Non-pigmented ciliary epithelial cell (primary cell): Measurements from ENCODE around the gene KCMF1.

Experiments
- DNase-seq: peaks from one replicate; pipeline ENCODE4 v3.0.0-alpha.2; 2010; ENCODE audit warnings: low read depth

KCMF1 gene

DNA sequence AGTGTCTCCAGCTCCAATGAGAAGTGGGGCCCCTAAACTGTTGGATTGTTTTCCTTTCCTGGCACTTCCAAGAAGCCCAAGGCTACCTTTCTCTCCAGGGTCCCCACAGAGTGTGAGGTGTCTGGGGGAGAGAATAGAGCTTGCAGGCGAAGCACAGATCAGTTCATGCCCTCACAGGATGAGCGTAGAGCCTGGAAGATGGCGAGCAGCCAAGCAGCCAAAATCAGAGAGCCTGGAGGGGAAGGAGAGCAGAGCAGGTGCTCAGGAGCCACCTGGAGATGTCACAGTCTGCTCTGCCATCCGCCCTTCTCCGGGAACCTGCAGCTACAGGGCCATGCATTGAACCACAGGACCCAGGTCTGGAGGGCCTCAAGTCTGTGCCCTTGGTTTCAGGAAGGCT lies 107.6 kb downstream of the KCMF1 start:
- no peak for DNase-seq

DNA sequence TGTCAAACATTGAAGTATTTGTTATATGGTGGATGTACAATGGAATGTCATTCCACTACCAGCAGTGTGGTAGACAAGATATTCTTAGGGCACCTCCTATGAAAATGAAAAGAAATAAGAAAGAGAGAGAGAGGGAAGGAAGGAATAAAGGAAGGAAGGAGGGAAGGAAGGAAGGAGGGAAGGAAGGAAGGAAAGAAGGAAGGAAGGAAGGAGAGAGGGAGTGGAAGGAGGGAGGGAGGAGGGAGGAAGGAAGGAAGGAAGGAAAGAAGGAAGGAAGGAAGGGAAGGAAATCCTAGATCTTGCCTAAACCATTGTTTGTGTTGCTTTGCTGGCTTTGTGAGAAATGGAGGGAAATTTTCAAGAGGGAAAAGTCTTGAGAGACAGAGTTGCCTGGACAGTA lies 112.1 kb downstream of the KCMF1 start:
- no peak for DNase-seq

DNA sequence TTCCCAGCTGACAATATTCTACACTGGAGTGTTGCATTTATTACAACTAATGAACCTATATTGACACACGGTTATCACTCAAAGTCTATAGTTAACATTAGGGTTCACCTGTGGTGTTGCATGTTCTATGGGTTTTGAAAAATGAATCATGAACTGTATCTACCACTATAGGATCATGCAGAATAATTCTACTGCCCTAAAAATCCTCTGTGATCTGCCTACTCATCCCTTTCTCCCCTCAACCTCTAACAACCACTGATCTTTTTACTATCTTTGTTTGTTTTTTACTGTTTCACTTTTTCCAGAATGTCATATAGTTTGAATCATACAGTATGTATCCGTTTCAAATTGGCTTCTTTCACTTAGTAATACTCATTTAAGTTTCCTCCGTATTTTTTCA lies 114.6 kb downstream of the KCMF1 start:
- no peak for DNase-seq

DNA sequence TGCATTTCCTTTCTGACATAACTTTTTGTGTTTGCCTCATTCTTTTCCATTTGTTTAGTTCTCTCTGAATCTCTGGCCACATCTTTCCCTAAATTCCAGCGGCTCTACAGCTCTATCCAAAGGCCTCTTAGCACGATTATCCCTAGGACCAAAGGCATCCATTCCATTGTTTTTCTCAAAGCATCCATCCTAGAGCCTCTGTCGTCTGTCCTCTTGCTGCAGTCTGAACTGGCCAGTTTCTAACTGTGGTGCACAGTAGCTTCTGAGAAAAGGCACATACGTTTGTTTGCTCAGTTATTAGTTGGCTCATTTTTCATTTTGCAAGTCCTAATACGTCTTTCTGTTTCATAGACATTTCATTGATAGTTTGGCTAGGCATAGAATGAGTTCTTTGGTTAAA lies 116.6 kb downstream of the KCMF1 start:
- no peak for DNase-seq

DNA sequence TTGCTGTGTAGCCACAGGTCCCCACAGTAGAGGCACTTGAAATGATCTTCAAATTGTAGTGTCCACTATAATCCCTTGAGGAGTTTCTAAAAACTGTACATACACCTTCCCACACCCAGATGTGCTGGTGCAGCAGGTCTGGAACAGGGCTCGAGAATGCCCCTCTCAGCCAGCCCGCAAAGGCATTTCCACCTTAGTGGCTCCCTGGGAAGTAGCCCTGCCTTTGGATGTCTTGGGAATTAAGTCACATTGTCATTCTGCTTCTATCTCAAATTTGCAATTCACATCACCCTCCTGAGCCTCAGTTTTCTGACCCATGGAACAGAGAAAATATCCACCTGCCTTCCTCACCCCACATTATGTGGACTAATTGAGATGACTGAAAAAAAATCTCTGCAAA lies 118.0 kb downstream of the KCMF1 start:
- DNase-seq: no peak

DNA sequence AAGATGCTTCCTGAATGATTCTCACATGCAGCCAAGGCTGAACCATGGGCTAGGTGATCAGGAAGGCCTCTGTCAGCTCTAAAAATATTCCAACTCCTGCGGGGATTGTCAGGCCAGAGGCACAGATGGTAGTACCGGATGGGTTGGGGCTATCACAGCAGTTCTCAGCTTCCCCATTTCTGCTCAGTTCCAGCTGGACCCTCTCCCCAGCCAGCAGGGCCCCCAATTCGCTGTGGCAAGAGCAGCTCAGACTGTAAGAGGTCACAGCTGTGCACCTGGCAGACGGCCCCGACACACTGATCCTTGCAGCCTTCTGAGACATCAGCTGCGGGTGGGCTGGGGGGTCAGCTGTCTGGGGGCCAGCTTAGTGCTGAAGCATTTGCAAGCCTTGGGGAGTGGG lies 118.6 kb downstream of the KCMF1 start:
- no peak for DNase-seq

DNA sequence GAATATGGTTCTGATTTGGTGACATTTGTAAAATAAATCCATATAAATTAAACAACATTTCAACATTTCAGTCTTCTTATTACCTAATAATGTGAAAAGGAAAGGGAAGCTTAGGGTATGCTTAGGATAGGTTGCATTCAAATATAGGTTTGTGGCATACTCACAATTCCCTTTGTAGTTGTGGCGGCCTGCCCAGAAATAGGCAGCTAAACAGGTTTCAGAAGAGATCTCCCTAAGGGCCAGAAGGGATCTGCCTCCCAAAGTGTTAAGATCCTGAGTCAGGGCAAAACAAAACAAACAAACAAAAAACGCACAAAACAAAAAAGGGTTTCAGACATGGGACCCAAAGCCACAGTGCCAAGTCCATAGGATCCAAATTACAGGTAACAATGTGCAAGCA lies 120.9 kb downstream of the KCMF1 start:
- no peak for DNase-seq

DNA sequence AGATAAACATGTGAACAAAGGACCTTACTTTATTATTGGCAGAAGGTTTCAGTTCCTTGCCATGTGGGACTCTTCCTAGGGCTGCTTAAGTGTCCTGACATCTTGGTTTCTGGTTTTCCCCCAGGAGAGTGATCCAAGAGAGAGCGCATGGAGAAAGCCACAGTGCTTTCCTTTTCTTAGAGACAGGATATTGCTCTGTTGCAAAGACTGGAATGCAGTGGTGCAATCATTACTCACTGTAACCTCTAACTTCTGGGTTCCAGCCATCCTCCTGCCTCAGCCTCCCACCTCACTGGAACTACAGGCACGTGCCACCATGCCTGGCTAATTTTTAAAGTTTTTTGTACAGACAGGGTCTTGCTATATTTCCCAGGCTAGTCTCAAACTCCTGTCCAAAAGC lies 124.1 kb downstream of the KCMF1 start:
- DNase-seq: no peak

DNA sequence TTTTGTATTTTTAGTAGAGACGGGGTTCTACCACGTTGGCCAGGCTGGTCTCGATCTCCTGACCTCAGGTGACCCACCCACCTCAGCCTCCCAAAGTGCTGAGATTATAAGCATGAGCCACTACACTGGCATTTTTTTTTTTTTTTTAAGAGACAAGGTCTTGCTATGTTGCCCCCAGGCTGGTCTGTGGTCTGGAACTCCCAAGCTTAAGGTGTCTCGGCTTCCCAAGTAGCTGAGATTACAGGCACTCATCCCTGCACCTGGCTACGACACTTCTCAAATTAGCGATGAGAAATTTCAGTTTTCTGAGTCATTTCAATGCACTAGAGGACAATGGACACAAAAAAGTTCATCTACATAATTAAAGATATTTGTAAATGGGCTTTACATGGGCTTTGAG lies 125.7 kb downstream of the KCMF1 start:
- no peak for DNase-seq

DNA sequence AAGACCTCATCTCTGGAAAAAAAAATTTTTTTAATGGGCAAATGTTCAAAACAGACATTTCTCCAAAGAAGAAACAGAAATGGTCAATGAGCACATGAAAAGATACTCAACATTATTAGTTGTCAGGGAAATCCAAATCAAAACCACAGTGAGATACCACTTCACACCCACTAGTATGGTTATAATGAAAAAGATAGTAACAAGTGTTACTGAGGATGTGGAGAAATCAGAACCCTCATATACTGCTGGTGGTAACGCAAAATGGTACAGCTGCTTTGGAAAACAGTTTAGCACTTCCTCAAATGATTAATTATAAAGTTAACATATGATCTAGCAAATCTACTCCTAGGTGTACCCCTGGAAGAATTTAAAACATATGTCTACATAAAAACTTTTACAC lies 133.3 kb downstream of the KCMF1 start:
- no peak for DNase-seq

DNA sequence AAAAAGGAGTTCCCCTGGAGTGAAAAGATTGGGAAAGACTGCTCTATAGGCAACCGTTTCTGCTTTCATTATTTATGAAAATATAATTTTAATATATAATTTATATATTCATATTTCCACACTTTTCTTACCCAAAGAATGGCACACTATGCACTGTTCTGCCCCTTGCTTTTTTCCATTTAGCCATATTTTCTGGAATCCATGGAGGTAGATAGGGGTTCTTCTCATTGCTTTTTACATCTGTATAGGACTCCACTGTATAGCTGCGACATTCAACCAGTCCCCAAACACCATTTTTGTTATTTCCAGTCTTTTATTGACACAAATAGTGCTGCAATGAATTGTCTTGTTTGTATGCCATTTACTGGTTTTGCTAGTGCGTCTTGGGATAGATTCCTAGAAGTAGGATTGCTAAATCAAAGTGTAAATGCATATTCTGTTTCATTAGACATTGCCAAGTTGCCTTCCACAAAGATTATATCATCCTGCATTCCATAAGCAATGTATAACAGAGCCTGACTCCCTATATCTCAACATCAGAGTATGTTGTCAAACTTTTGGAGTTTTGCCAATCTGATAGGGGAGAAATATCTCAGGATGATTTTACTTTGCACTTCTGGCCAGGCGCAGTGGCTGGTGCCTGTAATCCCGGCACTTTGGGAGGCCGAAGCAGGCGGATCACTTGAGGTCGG lies 135.7 kb downstream of the KCMF1 start:
- DNase-seq: peak; percentile 75
